Prostate gland (tissue), 2 donors: Measurements from ENCODE around the gene RAB4A.

Source experiments
- POLR2A ChIP-seq: fragments of 450-650 bp; IDR thresholded peaks from one replicate; pipeline ENCODE4 v1.6.1; 2016; ENCODE audit warnings: antibody characterized with exemption, mild to moderate bottlenecking
- POLR2AphosphoS5 ChIP-seq: sonication (generic); formaldehyde crosslinking; IDR thresholded peaks from one replicate; pipeline ENCODE4 v1.6.1; 2017; ENCODE audit warnings: antibody characterized with exemption
- TF ChIP-seq, protein P1 (sequence below), 4 experiments: fragments of 200-600 bp in 2 of 4; fragments of 450-650 bp in 2 of 4; sonication (generic) in 2 of 4; IDR thresholded peaks; 1 replicate in 3 of 4; 2 replicates in 1 of 4; pipeline ENCODE4 v1.5.1; 2016 to 2019; ENCODE audit warnings: antibody characterized with exemption in 4 of 4, mild to moderate bottlenecking in 2 of 4, moderate library complexity in 2 of 4

DNA sequence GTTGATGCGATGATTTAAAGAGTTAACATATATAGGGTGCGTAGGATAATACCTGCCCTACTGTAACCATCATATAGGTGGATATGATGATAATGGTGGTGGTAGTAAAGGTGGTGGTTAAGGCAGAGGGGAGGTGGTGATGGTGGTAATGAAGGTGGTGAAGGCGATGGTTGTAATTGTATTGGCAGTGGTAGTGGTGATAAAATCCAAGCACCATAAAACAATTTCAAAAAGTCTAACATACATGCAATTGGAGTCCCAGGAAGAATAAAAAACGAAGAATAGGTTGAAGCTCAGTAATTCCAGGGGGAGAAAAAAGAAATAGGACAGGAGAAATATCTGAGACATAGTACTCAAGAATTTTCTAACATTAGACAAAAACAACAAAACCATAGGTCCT lies 27.3 kb upstream of the RAB4A start:
- TF ChIP-seq, protein P1, sequence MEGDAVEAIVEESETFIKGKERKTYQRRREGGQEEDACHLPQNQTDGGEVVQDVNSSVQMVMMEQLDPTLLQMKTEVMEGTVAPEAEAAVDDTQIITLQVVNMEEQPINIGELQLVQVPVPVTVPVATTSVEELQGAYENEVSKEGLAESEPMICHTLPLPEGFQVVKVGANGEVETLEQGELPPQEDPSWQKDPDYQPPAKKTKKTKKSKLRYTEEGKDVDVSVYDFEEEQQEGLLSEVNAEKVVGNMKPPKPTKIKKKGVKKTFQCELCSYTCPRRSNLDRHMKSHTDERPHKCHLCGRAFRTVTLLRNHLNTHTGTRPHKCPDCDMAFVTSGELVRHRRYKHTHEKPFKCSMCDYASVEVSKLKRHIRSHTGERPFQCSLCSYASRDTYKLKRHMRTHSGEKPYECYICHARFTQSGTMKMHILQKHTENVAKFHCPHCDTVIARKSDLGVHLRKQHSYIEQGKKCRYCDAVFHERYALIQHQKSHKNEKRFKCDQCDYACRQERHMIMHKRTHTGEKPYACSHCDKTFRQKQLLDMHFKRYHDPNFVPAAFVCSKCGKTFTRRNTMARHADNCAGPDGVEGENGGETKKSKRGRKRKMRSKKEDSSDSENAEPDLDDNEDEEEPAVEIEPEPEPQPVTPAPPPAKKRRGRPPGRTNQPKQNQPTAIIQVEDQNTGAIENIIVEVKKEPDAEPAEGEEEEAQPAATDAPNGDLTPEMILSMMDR (IDR thresholded peaks at IDR 0.05), result no peak
- TF ChIP-seq POLR2A (no peak), POLR2AphosphoS5 (no peak)
